ENCODE results near the gene SPTAN1.

SPTAN1 gene

GRCh38 chr9:128555180-128555721 is 2.9 kb downstream of the SPTAN1 start:
- no peak overlapping the region for H3K4me3 Mint-ChIP-seq
- no peak overlapping the region for H3K27ac Mint-ChIP-seq
- H3K36me3 Mint-ChIP-seq (ENCODE audit: low read depth), result peaks cover 10% of the 10 kb centered on the region
- H3K4me1 Mint-ChIP-seq, result peaks cover 42% of the 10 kb centered on the region
- no peaks in the 10 kb centered on the region for H3K9me3 Mint-ChIP-seq
- no peak for TF ChIP-seq CTCF (IDR thresholded peaks at IDR 0.05)
- no peak for DNase-seq
- no peaks in the 10 kb centered on the region for H3K27me3 Mint-ChIP-seq (ENCODE audit: low read depth, poor library complexity)

GRCh38 chr9:128556276-128556675 is 3.9 kb downstream of the SPTAN1 start:
- no peak overlapping the region for H3K27ac Mint-ChIP-seq
- H3K27me3 Mint-ChIP-seq (ENCODE audit: low read depth, poor library complexity), result no peaks in the 10 kb centered on the region
- DNase-seq, result no peak
- no peak for TF ChIP-seq CTCF (IDR thresholded peaks at IDR 0.05)
- no peak overlapping the region for H3K4me3 Mint-ChIP-seq
- peaks cover 10% of the 10 kb centered on the region for H3K36me3 Mint-ChIP-seq (ENCODE audit: low read depth)
- H3K9me3 Mint-ChIP-seq, result no peaks in the 10 kb centered on the region
- H3K4me1 Mint-ChIP-seq, result peaks cover 32% of the 10 kb centered on the region

- Mint-ChIP-seq H3K36me3 (ENCODE audit: low read depth) (peaks cover 17% of the 10 kb centered on the region), H3K4me3 (no peak overlapping the region), H3K4me1 (peaks cover 28% of the 10 kb centered on the region), H3K9me3 (no peaks in the 10 kb centered on the region), H3K27ac (no peak overlapping the region), H3K27me3 (ENCODE audit: low read depth, poor library complexity) (no peaks in the 10 kb centered on the region)
- no peak for DNase-seq
- no peak for TF ChIP-seq CTCF (IDR thresholded peaks at IDR 0.05)
These were observed 4.7 kb downstream of the SPTAN1 start for GRCh38 chr9:128556926-128557634.

GRCh38 chr9:128558431-128559310 is 6.3 kb downstream of the SPTAN1 start:
- TF ChIP-seq CTCF (IDR thresholded peaks at IDR 0.05), result no peak
- Mint-ChIP-seq H3K4me3 (no peak overlapping the region), H3K9me3 (no peaks in the 10 kb centered on the region), H3K4me1 (peaks cover 32% of the 10 kb centered on the region), H3K27ac (peak overlapping the region; percentile 97), H3K36me3 (ENCODE audit: low read depth) (peaks cover 25% of the 10 kb centered on the region), H3K27me3 (ENCODE audit: low read depth, poor library complexity) (no peaks in the 10 kb centered on the region)
- DNase-seq, result peak; percentile 26

DNA sequence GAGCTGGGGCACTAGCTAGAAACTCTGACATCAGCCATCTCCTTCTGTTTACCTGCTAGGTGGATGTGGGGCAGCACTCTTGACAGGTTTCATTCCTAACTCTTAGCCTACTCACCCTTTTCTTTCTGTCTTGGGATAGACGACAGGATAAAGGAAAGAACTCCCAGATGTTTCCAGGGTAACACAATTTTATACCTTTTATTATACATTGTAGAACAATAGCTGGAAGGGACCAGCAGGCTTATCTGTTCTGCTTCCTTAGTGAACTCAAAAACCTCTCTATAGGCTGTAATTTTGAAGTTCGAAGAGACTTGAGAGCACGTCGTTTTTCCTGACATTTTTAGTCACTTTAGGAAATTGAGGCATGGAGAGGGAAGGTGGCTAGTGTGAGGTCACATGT is 13.2 kb downstream of the SPTAN1 start:
- Mint-ChIP-seq H3K4me1 (peaks cover 13% of the 10 kb centered on the region), H3K9me3 (no peaks in the 10 kb centered on the region), H3K4me3 (no peak overlapping the region), H3K27me3 (ENCODE audit: low read depth, poor library complexity) (no peaks in the 10 kb centered on the region), H3K27ac (peak overlapping the region; percentile 25), H3K36me3 (ENCODE audit: low read depth) (peaks cover 66% of the 10 kb centered on the region)
- no peak for DNase-seq
- TF ChIP-seq CTCF (IDR thresholded peaks at IDR 0.05), result no peak

Data from nephron progenitor cell (in vitro differentiated cells).